ENCODE results near the gene RAB44. TPM values are rescaled to one million over a fixed set of nuclear protein-coding genes. Genes with fewer than 3 reads are reported as not detected.
A peak's percentile ranks its signal among the peaks of the same experiment; 100 is the strongest.

RAB44 gene
- total and polyA plus RNA-seq, 8 donors: 0.15 to 2.5 (median 0.23) TPM; not detected in 3

GRCh38 chr6:36682328-36683144 lies 15.1 kb upstream of the RAB44 start:
- Histone ChIP-seq H3K4me3 (peak overlapping the region in 2 of 4 donors; percentile 16 to 18), H3K27me3 (no peaks in the 10 kb centered on the region), H3K27ac (peak overlapping the region; percentile 50 to 69 (median 64)), H3K9me3 (no peaks in the 10 kb centered on the region), H3K36me3 (peaks cover 40 to 53% (median 46%) of the 10 kb centered on the region in 4 donors), H3K4me1 (peaks cover 29 to 68% (median 56%) of the 10 kb centered on the region in 4 donors)
- intact Hi-C loops (cut with DNase I; ENCODE audit: low total_unique reads): no loop called here
- peak; percentile 82 to 89 for DNase-seq
- 29 to 47% (median 37%) methylated on average over 11 of the region's 11 CpGs for WGBS, 5 donors
- no peak for TF ChIP-seq POLR2A (IDR thresholded peaks at IDR 0.05)
- peak in 2 of 3 donors; percentile 34 to 39 for TF ChIP-seq POLR2AphosphoS5 (IDR thresholded peaks at IDR 0.05)

- peaks cover 40 to 57% (median 50%) of the 10 kb centered on the region in 4 donors for H3K36me3 ChIP-seq
- H3K9me3 ChIP-seq: no peaks in the 10 kb centered on the region
- H3K27ac ChIP-seq: peak overlapping the region; percentile 25 to 69 (median 64)
- no peak for TF ChIP-seq EP300 (IDR thresholded peaks at IDR 0.05)
- peak in 1 of 3 donors; percentile 7 for TF ChIP-seq POLR2AphosphoS5 (IDR thresholded peaks at IDR 0.05)
- 64 to 74% (median 72%) methylated on average over 6 of the region's 6 CpGs for WGBS, 5 donors
- H3K4me3 ChIP-seq: peak overlapping the region in 1 of 4 donors; percentile 18
- H3K27me3 ChIP-seq: no peaks in the 10 kb centered on the region
- DNase-seq: peak in 1 of 2 donors; percentile 45
- intact Hi-C loops (cut with DNase I; ENCODE audit: low total_unique reads): no loop called here
- peaks cover 22 to 61% (median 49%) of the 10 kb centered on the region in 4 donors for H3K4me1 ChIP-seq
Measured at GRCh38 chr6:36683145-36683655, 14.4 kb upstream of the RAB44 start.

- Histone ChIP-seq H3K9me3 (no peaks in the 10 kb centered on the region), H3K4me1 (peaks cover 20 to 58% (median 45%) of the 10 kb centered on the region in 4 donors), H3K27me3 (no peaks in the 10 kb centered on the region), H3K27ac (peak overlapping the region in 3 of 5 donors; percentile 25 to 69 (median 28)), H3K36me3 (peaks cover 40 to 57% (median 50%) of the 10 kb centered on the region in 4 donors), H3K4me3 (no peak overlapping the region)
- DNase-seq: peak in 1 of 2 donors; percentile 67
- WGBS, 5 donors: 90 to 94% (median 92%) methylated on average over 26 to 29 of the region's 29 CpGs
- no peak for TF ChIP-seq POLR2A (IDR thresholded peaks at IDR 0.05)
- TF ChIP-seq POLR2AphosphoS5 (IDR thresholded peaks at IDR 0.05): no peak
- no peak for TF ChIP-seq EP300 (IDR thresholded peaks at IDR 0.05)
- no peak for TF ChIP-seq CTCF (IDR thresholded peaks at IDR 0.05)
- intact Hi-C loops (cut with DNase I; ENCODE audit: low total_unique reads): no loop called here
Measured at GRCh38 chr6:36683656-36684446, 13.8 kb upstream of the RAB44 start.

GRCh38 chr6:36684447-36684812 lies 13.2 kb upstream of the RAB44 start:
- intact Hi-C loops (cut with DNase I; ENCODE audit: low total_unique reads): no loop called here
- no peak overlapping the region for H3K4me3 ChIP-seq
- 89 to 98% (median 94%) methylated on average over 6 of the region's 6 CpGs for WGBS, 5 donors
- H3K4me1 ChIP-seq: peaks cover 20 to 58% (median 41%) of the 10 kb centered on the region in 4 donors
- no peak overlapping the region for H3K27ac ChIP-seq
- no peaks in the 10 kb centered on the region for H3K9me3 ChIP-seq
- no peak for DNase-seq
- peaks cover 40 to 57% (median 50%) of the 10 kb centered on the region in 4 donors for H3K36me3 ChIP-seq
- H3K27me3 ChIP-seq: no peaks in the 10 kb centered on the region
- TF ChIP-seq CTCF (IDR thresholded peaks at IDR 0.05) (no peak), POLR2AphosphoS5 (IDR thresholded peaks at IDR 0.05) (peak in 1 of 3 donors; percentile 5)

Data from stomach (tissue), 9 donors.